Endothelial cell of umbilical vein (primary cell): ENCODE measurements around the gene SAPCD2.

ENCODE experiments used
- POLR2AphosphoS5 ChIP-seq: IDR thresholded peaks from 2 replicates; pipeline ENCODE4 v1.6.1; 2012; ENCODE audit warnings: low read depth, mild to moderate bottlenecking, control low read depth, low read length, moderate library complexity; ENCODE audit not compliant: insufficient read depth
- TF ChIP-seq, protein P1 (sequence below), 2 donors: IDR thresholded peaks; 1 replicate in 1 of 2; 2 replicates in 1 of 2; pipeline ENCODE4 v1.5.1; 2011; ENCODE audit warnings: low read length in 2 of 2, mild to moderate bottlenecking in 2 of 2, moderate library complexity in 2 of 2, control low read depth in 1 of 2, inconsistent platforms in 1 of 2, low read depth in 1 of 2; ENCODE audit not compliant: insufficient read depth in 1 of 2; ENCODE audit errors: extremely low read depth in 1 of 2

GRCh38 chr9:137014776-137015539 is 55.4 kb downstream of the SAPCD2 start:
- TF ChIP-seq, protein P1, sequence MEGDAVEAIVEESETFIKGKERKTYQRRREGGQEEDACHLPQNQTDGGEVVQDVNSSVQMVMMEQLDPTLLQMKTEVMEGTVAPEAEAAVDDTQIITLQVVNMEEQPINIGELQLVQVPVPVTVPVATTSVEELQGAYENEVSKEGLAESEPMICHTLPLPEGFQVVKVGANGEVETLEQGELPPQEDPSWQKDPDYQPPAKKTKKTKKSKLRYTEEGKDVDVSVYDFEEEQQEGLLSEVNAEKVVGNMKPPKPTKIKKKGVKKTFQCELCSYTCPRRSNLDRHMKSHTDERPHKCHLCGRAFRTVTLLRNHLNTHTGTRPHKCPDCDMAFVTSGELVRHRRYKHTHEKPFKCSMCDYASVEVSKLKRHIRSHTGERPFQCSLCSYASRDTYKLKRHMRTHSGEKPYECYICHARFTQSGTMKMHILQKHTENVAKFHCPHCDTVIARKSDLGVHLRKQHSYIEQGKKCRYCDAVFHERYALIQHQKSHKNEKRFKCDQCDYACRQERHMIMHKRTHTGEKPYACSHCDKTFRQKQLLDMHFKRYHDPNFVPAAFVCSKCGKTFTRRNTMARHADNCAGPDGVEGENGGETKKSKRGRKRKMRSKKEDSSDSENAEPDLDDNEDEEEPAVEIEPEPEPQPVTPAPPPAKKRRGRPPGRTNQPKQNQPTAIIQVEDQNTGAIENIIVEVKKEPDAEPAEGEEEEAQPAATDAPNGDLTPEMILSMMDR (IDR thresholded peaks at IDR 0.05; ENCODE audit: extremely low read depth in 1 of 2, insufficient read depth in 1 of 2, low read depth in 1 of 2, low read length in 2 of 2) = no peak
- no peak for TF ChIP-seq POLR2AphosphoS5
